GM06990 (cell line): ENCODE data around the gene OR51B4.
"Not testable (repeated sequence)": the region's sequence is repeated elsewhere in the genome, so short reads cannot be mapped to it uniquely, and the experiment has no call there.

ENCODE experiments used
- DNase-seq: peaks from one replicate; pipeline ENCODE4 v3.0.0-alpha.2; 2011; ENCODE audit not compliant: insufficient read length; ENCODE audit errors: extremely low read depth
- H3K27me3 ChIP-seq: replicated peaks from 2 replicates; pipeline ENCODE4 v1.6.0; 2011; ENCODE audit warnings: low read length; ENCODE audit not compliant: control insufficient read depth, insufficient read depth
- H3K36me3 ChIP-seq: 2 replicates; pipeline ENCODE4 v1.5.1; 2011; ENCODE audit warnings: low read length; ENCODE audit not compliant: control insufficient read depth, insufficient read depth
- H3K4me3 ChIP-seq: replicated peaks from 2 replicates; pipeline ENCODE4 v1.5.1; 2011; ENCODE audit warnings: low read depth, mild to moderate bottlenecking, control low read depth, low read length
- CTCF ChIP-seq: IDR thresholded peaks from 2 replicates; pipeline ENCODE4 v1.5.1; 2011; ENCODE audit warnings: low read length, control low read depth, mild to moderate bottlenecking, inconsistent platforms; ENCODE audit not compliant: insufficient read depth, poor library complexity, severe bottlenecking

The OR51B4 gene

GRCh38 chr11:5266609-5267008 is 35.1 kb downstream of the OR51B4 start:
- no peak for TF ChIP-seq CTCF
- Histone ChIP-seq H3K36me3 (no peaks in the 10 kb centered on the region), H3K4me3 (no peak overlapping the region), H3K27me3 (no peaks in the 10 kb centered on the region; the same call in 1 of the 2 replicates)
- no peak for DNase-seq

- no peaks in the 10 kb centered on the region; the same call in 1 of the 2 replicates for H3K27me3 ChIP-seq
- H3K36me3 ChIP-seq: no peaks in the 10 kb centered on the region
- DNase-seq: no peak
- TF ChIP-seq CTCF: no peak
- no peak overlapping the region for H3K4me3 ChIP-seq
Measured at GRCh38 chr11:5265832-5266231, 35.9 kb downstream of the OR51B4 start.

- DNase-seq: no peak
- TF ChIP-seq CTCF: no peak
- Histone ChIP-seq H3K36me3 (no peaks in the 10 kb centered on the region), H3K27me3 (no peaks in the 10 kb centered on the region), H3K4me3 (no peak overlapping the region)
Measured at GRCh38 chr11:5258543-5259262, 43.0 kb downstream of the OR51B4 start.

GRCh38 chr11:5257296-5257695 is 44.5 kb downstream of the OR51B4 start:
- Histone ChIP-seq H3K4me3 (no peak overlapping the region), H3K27me3 (no peaks in the 10 kb centered on the region), H3K36me3 (no peaks in the 10 kb centered on the region)
- no peak for DNase-seq
- no peak for TF ChIP-seq CTCF

GRCh38 chr11:5254646-5255413 is 46.9 kb downstream of the OR51B4 start, which contains the start of gene HBG2:
TSS of gene HBG2 (minus strand) at chr11:5254781. CDS start at chr11:5254728, 53 bp downstream.
- H3K4me3 ChIP-seq, H3K27me3 ChIP-seq, DNase-seq, H3K36me3 ChIP-seq: not testable (repeated sequence)

- DNase-seq, H3K27me3 ChIP-seq, H3K4me3 ChIP-seq, H3K36me3 ChIP-seq: not testable (repeated sequence)
Measured at GRCh38 chr11:5254023-5254422, 47.7 kb downstream of the OR51B4 start.

GRCh38 chr11:5253440-5253839 is 48.3 kb downstream of the OR51B4 start:
- not testable (repeated sequence) for DNase-seq, H3K36me3 ChIP-seq, H3K27me3 ChIP-seq, H3K4me3 ChIP-seq
